HEK293 (cell line): ENCODE data around the gene ZNF219.

Source experiments
- MYNN ChIP-seq: fragments of 450-650 bp; formaldehyde crosslinking; IDR thresholded peaks from 2 replicates; pipeline ENCODE4 v1.5.1; 2016; ENCODE audit warnings: missing biosample characterization, missing genetic modification characterization, borderline replicate concordance
- SALL2 ChIP-seq: fragments of 450-650 bp; formaldehyde crosslinking; IDR thresholded peaks from 2 replicates; pipeline ENCODE4 v1.5.0; 2017; ENCODE audit warnings: missing biosample characterization, mild to moderate bottlenecking, missing genetic modification characterization, borderline replicate concordance
- ZNF138 ChIP-seq: fragments of 450-650 bp; formaldehyde crosslinking; IDR thresholded peaks from 2 replicates; pipeline ENCODE4 v1.5.1; 2016; ENCODE audit warnings: missing biosample characterization, missing genetic modification characterization, borderline replicate concordance
- ZNF174 ChIP-seq: fragments of 450-650 bp; formaldehyde crosslinking; IDR thresholded peaks from 2 replicates; pipeline ENCODE4 v1.5.0; 2017; ENCODE audit warnings: missing biosample characterization, mild to moderate bottlenecking, missing genetic modification characterization
- ZNF24 ChIP-seq: fragments of 450-650 bp; formaldehyde crosslinking; IDR thresholded peaks from 2 replicates; pipeline ENCODE4 v1.5.1; 2016; ENCODE audit warnings: missing biosample characterization, missing genetic modification characterization
- ZNF292 ChIP-seq: fragments of 450-650 bp; formaldehyde crosslinking; IDR thresholded peaks from 2 replicates; pipeline ENCODE4 v1.5.1; 2016; ENCODE audit warnings: low read depth, missing biosample characterization, missing genetic modification characterization, borderline replicate concordance
- ZNF350 ChIP-seq: fragments of 450-650 bp; formaldehyde crosslinking; IDR thresholded peaks from 2 replicates; pipeline ENCODE4 v1.5.0; 2017; ENCODE audit warnings: missing biosample characterization, mild to moderate bottlenecking, missing genetic modification characterization
- ZNF423 ChIP-seq: fragments of 450-650 bp; formaldehyde crosslinking; IDR thresholded peaks from 2 replicates; pipeline ENCODE4 v1.5.1; 2016; ENCODE audit warnings: missing biosample characterization, missing genetic modification characterization
- ZNF48 ChIP-seq: fragments of 450-650 bp; formaldehyde crosslinking; IDR thresholded peaks from 2 replicates; pipeline ENCODE4 v1.5.1; 2016; ENCODE audit warnings: missing biosample characterization, missing genetic modification characterization
- ZNF501 ChIP-seq: fragments of 450-650 bp; formaldehyde crosslinking; IDR thresholded peaks from 2 replicates; pipeline ENCODE4 v1.5.1; 2016; ENCODE audit warnings: missing biosample characterization, missing genetic modification characterization
- ZNF549 ChIP-seq: fragments of 450-650 bp; IDR thresholded peaks from 2 replicates; pipeline ENCODE4 v1.5.1; 2018; ENCODE audit warnings: missing biosample characterization, missing genetic modification characterization, mild to moderate bottlenecking, inconsistent platforms, moderate library complexity
- ZNF707 ChIP-seq: fragments of 450-650 bp; formaldehyde crosslinking; IDR thresholded peaks from 2 replicates; pipeline ENCODE4 v1.5.1; 2016; ENCODE audit warnings: missing biosample characterization, missing genetic modification characterization
- TF ChIP-seq, protein P1 (sequence below): fragments of 450-650 bp; formaldehyde crosslinking; IDR thresholded peaks from 2 replicates; pipeline ENCODE4 v1.5.1; 2016; ENCODE audit warnings: missing biosample characterization, missing genetic modification characterization
- TF ChIP-seq, protein P2 (sequence below): fragments of 450-650 bp; formaldehyde crosslinking; IDR thresholded peaks from 2 replicates; pipeline ENCODE4 v1.5.1; 2016; ENCODE audit warnings: missing biosample characterization, missing genetic modification characterization, low read depth

DNA sequence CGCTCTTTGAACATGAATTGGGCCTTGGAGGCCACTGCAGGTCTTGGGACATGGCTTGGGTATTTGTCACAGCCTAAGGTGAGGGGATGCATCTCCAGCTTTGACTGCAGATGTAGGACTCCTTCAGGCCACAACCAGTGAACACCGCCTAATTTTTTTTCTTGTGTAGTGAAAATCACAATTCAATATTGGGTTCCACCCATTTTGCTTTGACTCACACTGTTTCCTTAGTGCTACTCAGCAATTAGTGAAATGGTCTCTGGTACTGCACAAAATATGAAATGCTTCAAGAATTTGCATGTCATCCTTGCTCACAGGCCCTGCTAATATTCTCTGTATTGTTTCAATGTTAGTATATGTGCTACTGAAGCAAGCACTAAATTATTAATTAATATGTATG, 14.9 kb upstream of the ZNF219 start:
- no peak for TF ChIP-seq ZNF292 (tag by site-specific recombination)
- no peak for TF ChIP-seq ZNF350 (tag by site-specific recombination)
- TF ChIP-seq, protein P1, sequence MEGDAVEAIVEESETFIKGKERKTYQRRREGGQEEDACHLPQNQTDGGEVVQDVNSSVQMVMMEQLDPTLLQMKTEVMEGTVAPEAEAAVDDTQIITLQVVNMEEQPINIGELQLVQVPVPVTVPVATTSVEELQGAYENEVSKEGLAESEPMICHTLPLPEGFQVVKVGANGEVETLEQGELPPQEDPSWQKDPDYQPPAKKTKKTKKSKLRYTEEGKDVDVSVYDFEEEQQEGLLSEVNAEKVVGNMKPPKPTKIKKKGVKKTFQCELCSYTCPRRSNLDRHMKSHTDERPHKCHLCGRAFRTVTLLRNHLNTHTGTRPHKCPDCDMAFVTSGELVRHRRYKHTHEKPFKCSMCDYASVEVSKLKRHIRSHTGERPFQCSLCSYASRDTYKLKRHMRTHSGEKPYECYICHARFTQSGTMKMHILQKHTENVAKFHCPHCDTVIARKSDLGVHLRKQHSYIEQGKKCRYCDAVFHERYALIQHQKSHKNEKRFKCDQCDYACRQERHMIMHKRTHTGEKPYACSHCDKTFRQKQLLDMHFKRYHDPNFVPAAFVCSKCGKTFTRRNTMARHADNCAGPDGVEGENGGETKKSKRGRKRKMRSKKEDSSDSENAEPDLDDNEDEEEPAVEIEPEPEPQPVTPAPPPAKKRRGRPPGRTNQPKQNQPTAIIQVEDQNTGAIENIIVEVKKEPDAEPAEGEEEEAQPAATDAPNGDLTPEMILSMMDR (tag by site-specific recombination): no peak
- no peak for TF ChIP-seq ZNF174 (tag by site-specific recombination)
- TF ChIP-seq ZNF501 (tag by site-specific recombination): no peak
- no peak for TF ChIP-seq ZNF423
- TF ChIP-seq, protein P2, sequence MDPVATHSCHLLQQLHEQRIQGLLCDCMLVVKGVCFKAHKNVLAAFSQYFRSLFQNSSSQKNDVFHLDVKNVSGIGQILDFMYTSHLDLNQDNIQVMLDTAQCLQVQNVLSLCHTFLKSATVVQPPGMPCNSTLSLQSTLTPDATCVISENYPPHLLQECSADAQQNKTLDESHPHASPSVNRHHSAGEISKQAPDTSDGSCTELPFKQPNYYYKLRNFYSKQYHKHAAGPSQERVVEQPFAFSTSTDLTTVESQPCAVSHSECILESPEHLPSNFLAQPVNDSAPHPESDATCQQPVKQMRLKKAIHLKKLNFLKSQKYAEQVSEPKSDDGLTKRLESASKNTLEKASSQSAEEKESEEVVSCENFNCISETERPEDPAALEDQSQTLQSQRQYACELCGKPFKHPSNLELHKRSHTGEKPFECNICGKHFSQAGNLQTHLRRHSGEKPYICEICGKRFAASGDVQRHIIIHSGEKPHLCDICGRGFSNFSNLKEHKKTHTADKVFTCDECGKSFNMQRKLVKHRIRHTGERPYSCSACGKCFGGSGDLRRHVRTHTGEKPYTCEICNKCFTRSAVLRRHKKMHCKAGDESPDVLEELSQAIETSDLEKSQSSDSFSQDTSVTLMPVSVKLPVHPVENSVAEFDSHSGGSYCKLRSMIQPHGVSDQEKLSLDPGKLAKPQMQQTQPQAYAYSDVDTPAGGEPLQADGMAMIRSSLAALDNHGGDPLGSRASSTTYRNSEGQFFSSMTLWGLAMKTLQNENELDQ: no peak
- no peak for TF ChIP-seq ZNF48
- no peak for TF ChIP-seq ZNF707 (tag by site-specific recombination)
- TF ChIP-seq ZNF24 (tag by site-specific recombination): no peak
- TF ChIP-seq ZNF549 (tag by site-specific recombination): no peak
- no peak for TF ChIP-seq ZNF138 (tag by site-specific recombination)
- no peak for TF ChIP-seq MYNN
- no peak for TF ChIP-seq SALL2 (tag by site-specific recombination)
